ENCODE measurements around the gene ITGA11.
"Not testable (repeated sequence)": the region's sequence is repeated elsewhere in the genome, so short reads cannot be mapped to it uniquely, and the experiment has no call there.

Gene ITGA11

GRCh38 chr15:68423359-68424296 lies 8.3 kb downstream of the ITGA11 start:
- DNase-seq (ENCODE audit: low read depth in 2 of 2) = no peak

DNA sequence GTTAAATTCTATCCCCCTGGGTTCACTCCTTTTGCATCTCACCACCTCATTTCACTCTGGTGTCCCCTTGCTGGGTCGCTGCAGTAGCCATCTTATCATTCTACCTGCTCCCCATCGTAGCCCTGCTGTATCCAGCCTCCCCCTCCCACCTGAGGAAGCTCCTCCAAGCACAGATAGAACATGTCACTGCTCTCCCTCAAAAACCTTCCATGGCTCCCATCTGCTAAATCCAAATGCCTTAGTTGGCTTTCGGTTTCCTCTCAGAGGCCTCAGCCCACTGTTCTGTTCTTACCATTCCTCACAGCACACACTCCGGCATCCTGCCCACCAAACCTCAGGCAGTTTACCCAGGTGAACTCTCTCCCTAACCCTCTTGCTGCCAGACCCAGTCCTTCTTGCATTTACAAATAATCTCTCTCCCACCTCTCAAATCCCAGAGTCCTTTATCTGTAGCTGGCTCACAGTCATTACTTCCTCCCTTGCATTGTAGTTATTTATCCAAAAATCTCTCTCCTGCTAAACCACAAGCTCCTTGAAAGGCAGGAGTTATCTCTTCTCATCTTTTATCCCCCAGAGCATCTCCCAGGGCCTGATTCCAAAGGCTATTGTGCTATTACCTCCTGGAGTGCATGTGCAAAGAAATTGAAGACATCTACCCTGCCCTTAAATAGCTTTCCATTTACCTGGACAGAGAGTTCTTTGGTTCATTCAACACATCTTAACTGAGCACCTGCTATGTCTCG lies 9.4 kb downstream of the ITGA11 start:
- not testable (repeated sequence) for DNase-seq (ENCODE audit: low read depth in 2 of 2)

DNA sequence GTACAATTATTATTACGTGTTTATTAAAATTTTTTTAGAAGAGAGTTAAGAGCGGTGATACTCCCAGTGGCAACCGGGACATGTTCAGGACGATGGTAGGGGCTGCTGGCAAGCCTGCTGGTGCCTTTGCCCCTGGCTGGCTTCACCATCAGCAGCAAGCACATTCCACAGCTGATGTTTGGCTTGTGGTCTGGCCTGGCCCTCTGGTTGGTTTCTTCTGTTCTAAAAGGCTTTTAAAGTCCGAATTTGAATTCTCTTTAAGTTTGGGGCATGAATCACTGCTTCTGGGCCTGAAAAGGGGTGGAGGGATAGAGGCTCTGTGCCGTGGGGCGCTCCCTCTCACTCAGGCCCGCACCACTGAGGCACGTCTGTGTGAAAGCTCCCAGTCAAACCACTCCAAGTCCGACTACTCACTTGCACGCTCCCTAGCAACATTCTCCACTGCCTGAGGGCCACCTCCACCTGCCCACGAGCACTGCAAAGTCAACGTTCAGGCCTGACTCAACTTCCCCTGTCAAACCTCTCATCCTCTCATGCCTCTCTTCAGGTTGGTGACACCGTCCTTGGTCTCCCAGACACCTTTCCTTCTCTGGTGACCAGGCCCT lies 10.1 kb downstream of the ITGA11 start:
- no peak for DNase-seq (ENCODE audit: low read depth in 2 of 2)

GRCh38 chr15:68421115-68421551 lies 10.8 kb downstream of the ITGA11 start:
- no peak for DNase-seq (ENCODE audit: low read depth in 2 of 2)

GRCh38 chr15:68420186-68420684 lies 11.7 kb downstream of the ITGA11 start:
- DNase-seq (ENCODE audit: low read depth in 2 of 2) = no peak

DNA sequence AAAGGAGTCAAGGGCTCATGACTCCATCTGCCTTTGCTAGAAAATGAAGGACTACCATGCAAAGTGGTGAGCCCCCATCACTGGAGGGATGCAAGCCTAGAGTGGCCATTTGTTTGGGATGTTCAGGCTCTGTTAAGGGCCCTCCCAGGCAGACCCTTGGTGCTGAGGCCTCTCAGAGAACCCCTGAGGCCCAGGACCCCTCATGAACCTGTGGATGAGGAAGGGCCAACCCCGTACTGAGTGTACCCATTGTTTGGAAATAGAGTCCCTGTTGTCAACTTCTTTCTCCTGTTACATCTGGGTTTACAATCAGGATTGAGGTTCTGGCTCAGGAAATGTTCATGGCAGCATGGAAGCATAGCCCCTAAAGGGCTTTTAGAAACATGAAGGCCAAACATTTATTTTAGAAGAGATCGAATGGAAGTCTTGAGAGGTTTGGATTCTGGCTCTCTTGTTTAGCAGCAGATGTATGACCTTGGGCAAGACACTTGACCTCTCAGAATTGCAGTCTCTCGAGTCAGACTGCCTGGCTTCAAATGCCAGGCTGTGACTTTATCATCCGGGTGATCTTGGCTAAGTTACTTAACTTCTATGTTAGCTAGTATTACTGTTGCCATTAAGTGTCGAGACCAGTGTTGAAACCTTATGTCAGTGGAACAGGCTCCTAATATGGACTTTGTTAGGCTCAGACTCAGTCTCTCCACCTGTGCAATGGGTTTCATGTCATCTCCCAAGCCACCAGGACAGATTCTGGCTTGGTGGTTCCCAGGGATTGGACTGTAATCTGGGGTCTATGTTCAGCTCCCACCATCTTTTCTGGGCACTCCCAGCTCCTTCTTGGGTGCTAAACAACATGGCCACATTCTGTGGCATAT lies 12.4 kb downstream of the ITGA11 start:
- DNase-seq (ENCODE audit: low read depth in 2 of 2) = no peak

DNA sequence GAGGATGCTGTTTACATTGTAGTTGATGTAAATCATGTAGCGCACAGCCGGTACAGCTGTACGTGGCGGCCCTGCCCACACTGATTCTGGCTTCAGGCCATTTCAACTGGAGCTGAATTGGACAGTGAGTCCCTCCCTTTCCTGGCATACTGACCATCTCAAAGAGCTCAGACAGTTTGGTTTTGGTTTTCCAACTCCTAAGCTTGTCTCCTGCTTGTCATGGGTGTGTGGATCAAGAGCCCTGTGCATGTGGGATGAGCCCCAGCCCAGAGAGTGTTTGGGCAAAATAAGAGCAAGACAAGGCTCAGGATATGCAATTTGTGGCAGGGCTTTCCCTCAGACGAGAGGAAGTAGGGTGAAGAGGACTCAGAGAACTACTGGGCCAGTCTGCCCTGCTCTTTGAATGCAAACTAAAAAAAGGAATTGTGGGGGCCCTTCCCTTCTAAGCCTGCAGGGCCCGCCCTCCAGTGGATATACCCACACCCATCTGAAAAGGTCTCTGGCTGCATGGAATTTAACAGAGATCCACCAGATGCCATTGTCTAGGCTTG lies 13.3 kb downstream of the ITGA11 start:
- no peak for DNase-seq (ENCODE audit: low read depth in 2 of 2)

DNA sequence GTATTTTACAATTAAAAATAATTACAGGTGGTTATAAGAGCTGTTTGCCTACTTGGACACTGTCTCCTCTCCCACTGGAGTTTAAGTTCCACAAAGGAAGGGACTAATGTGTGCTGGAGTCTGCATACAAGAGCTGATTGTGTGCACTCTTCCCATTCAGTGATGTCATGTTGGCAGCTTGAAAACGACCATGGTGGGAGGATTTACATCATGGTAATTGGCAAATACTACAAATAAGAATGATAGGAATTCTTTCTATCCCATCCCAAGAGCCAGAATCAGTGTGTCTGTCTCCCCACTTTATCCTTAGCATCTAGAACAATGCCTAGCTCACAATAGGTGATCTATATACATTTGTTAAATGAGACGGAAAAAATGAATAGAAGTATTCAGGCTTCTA lies 14.1 kb downstream of the ITGA11 start:
- DNase-seq (ENCODE audit: low read depth in 2 of 2) = no peak

GRCh38 chr15:68417051-68417450 lies 14.9 kb downstream of the ITGA11 start:
- no peak for DNase-seq (ENCODE audit: low read depth in 2 of 2)

GRCh38 chr15:68416158-68416535 lies 15.8 kb downstream of the ITGA11 start:
- DNase-seq (ENCODE audit: low read depth in 2 of 2) = no peak

GRCh38 chr15:68415501-68416157 lies 16.3 kb downstream of the ITGA11 start:
- no peak for DNase-seq (ENCODE audit: low read depth in 2 of 2)

GRCh38 chr15:68415061-68415460 lies 16.9 kb downstream of the ITGA11 start:
- DNase-seq (ENCODE audit: low read depth in 2 of 2) = no peak

GRCh38 chr15:68414591-68414990 lies 17.4 kb downstream of the ITGA11 start:
- no peak for DNase-seq (ENCODE audit: low read depth in 2 of 2)

DNA sequence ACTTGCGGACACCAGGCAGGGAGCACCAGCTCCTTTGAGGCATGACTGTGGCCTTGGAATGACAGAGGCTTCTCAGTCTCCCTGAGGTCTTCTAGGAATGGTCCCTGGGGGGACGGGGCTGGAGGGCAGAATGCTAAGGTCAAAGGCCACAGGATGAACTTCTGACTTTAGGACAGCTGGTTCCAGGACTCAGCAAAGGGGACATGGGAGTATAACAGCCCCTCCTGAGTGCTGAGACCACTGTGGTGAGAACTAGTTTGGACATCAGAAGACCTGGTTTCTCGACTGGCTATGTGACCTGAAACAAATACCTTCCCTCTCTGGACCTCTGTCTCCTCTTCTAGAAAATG lies 17.8 kb downstream of the ITGA11 start:
- DNase-seq (ENCODE audit: low read depth in 2 of 2) = no peak

DNA sequence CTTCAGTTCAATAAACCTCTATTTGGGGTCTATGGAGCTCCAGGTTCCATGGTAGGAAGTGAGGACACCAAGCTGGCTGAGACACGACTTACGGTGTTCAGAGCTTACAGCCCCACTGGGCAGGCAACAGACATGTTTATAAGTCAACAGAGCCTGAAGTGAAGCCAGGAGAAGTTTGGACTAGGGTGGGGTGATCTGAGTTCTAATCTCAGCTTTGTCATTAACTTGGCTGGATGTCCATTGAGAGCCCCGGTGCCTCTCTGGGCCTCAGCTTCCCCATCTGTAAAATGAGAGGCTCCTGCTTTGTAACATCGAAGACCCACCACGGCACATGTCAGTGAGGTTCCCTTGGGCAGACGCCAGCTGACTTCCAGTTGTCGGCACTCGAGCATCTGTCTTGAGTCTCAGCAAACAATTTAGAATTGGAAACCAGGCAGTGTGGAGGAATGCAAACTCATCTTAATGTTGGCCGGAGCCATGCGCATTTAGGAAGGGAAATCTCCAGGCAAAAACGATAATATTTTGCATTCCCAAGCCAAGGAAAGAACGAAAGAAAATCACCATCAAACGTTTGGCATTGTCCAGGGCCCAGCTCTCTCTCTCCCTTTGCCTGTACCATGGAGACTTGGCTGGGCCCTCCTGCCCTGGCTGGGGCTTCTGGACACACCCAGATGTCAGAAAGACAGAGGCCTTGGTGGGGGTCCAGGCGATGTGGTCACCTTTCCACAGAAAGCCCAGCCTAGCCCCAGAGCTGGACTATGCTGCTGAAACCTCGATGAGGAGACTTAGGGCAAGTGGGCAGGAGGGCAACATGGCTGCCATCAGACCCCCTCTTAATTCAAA lies 18.4 kb downstream of the ITGA11 start:
- no peak for DNase-seq (ENCODE audit: low read depth in 2 of 2)

- no peak for DNase-seq (ENCODE audit: low read depth in 2 of 2)
These were observed 19.7 kb downstream of the ITGA11 start for GRCh38 chr15:68412218-68412617.

DNA sequence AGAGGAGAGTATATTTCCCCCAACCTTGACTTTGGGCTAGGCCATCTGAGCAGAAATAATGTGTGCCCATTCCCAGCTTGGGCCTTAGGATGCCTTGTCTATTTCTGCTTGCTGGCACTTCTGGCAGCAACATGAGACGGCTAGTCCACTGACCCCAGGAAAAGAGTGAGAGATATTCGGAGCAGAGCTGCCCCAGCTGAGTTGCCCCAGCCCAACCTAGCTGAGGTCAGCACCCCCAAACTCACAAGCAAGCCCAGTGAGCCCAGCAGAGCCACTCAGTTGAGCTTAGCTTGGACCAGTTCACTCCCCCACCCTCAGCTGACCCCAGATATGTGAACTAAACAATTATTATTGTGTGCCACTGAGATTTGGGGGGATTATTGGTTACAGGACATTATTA lies 20.2 kb downstream of the ITGA11 start:
- no peak for DNase-seq (ENCODE audit: low read depth in 2 of 2)

GRCh38 chr15:68411343-68411675 lies 20.7 kb downstream of the ITGA11 start:
- DNase-seq (ENCODE audit: low read depth in 2 of 2) = no peak

GRCh38 chr15:68410466-68411342 lies 21.3 kb downstream of the ITGA11 start:
- DNase-seq (ENCODE audit: low read depth in 2 of 2) = no peak
